BJ (cell line): Measurements from ENCODE around the gene DCUN1D3. TPM values are rescaled to one million over a fixed set of nuclear protein-coding genes. Genes with fewer than 3 reads are reported as not detected.

Source experiments
- CTCF ChIA-PET: fragments of 350-600 bp; formaldehyde crosslinking; extraction: SDS; loops from one replicate; lab custom pipeline; 2021; ENCODE audit warnings: antibody characterized with exemption, inconsistent platforms; lab: Yijun Ruan, JAX
- POLR2A ChIA-PET: fragments of 300-600 bp; sonication (Branson Sonifier 250); formaldehyde crosslinking; extraction: SDS; loops from one replicate; lab custom pipeline; 2021; ENCODE audit warnings: antibody characterized with exemption; lab: Charles Lee
- DNase-seq: peaks from one replicate; pipeline ENCODE4 v3.0.0-alpha.2; 2011; ENCODE audit warnings: low read depth
- H3K27me3 ChIP-seq: 2 replicates; pipeline ENCODE4 v1.6.0; 2011; ENCODE audit warnings: low read length; ENCODE audit not compliant: control insufficient read depth, insufficient read depth
- H3K36me3 ChIP-seq: 2 replicates; pipeline ENCODE4 v1.5.1; 2011; ENCODE audit warnings: low read length; ENCODE audit not compliant: control insufficient read depth, insufficient read depth
- H3K4me3 ChIP-seq: 2 replicates; pipeline ENCODE4 v1.5.1; 2011; ENCODE audit warnings: low read depth, mild to moderate bottlenecking, control low read depth, low read length
- polyA plus RNA-seq: library from polyadenylated mRNA; depleted of rRNA; stranded (reverse); fragments of >200 nt; gene quantifications from 2 replicates; pipeline ENCODE4 v1.2.3, GENCODE V29; 2011
- TF ChIP-seq, protein P1 (sequence below): IDR thresholded peaks from 2 replicates; pipeline ENCODE4 v1.5.1; 2011; ENCODE audit warnings: low read depth, mild to moderate bottlenecking, control low read depth, inconsistent platforms, low read length, moderate library complexity; ENCODE audit not compliant: insufficient read depth

Gene DCUN1D3
- polyA plus RNA-seq, 1 experiment = 10.9 TPM

GRCh38 chr16:20906341-20907255, 6.4 kb upstream of the DCUN1D3 start:
- POLR2A ChIA-PET = interaction anchor here (0.5 to 1.8 kb wide), 2 partner anchors 55 to 788 kb away, joined by 4 to 9 read pairs; no protein-coding TSS in a partner anchor
- Histone ChIP-seq H3K4me3 (no peak overlapping the region), H3K27me3 (no peaks in the 10 kb centered on the region), H3K36me3 (no peaks in the 10 kb centered on the region)
- DNase-seq = peak; percentile 93
- CTCF ChIA-PET = interaction anchor here (0.8 to 3.2 kb wide), 5 partner anchors 9 to 176 kb away, joined by 3 to 13 read pairs (median 3); no protein-coding TSS in a partner anchor
- TF ChIP-seq, protein P1, sequence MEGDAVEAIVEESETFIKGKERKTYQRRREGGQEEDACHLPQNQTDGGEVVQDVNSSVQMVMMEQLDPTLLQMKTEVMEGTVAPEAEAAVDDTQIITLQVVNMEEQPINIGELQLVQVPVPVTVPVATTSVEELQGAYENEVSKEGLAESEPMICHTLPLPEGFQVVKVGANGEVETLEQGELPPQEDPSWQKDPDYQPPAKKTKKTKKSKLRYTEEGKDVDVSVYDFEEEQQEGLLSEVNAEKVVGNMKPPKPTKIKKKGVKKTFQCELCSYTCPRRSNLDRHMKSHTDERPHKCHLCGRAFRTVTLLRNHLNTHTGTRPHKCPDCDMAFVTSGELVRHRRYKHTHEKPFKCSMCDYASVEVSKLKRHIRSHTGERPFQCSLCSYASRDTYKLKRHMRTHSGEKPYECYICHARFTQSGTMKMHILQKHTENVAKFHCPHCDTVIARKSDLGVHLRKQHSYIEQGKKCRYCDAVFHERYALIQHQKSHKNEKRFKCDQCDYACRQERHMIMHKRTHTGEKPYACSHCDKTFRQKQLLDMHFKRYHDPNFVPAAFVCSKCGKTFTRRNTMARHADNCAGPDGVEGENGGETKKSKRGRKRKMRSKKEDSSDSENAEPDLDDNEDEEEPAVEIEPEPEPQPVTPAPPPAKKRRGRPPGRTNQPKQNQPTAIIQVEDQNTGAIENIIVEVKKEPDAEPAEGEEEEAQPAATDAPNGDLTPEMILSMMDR = no peak

GRCh38 chr16:20905576-20905975, 5.4 kb upstream of the DCUN1D3 start:
- POLR2A ChIA-PET = no interaction called here
- no peaks in the 10 kb centered on the region for H3K27me3 ChIP-seq
- H3K36me3 ChIP-seq = no peaks in the 10 kb centered on the region
- no peak for DNase-seq
- TF ChIP-seq, protein P1 = no peak
- no peak overlapping the region for H3K4me3 ChIP-seq
- CTCF ChIA-PET = interaction anchor here (1.2 kb wide), 1 partner anchor 30 kb away, joined by 3 read pairs; no protein-coding TSS in a partner anchor

DNA sequence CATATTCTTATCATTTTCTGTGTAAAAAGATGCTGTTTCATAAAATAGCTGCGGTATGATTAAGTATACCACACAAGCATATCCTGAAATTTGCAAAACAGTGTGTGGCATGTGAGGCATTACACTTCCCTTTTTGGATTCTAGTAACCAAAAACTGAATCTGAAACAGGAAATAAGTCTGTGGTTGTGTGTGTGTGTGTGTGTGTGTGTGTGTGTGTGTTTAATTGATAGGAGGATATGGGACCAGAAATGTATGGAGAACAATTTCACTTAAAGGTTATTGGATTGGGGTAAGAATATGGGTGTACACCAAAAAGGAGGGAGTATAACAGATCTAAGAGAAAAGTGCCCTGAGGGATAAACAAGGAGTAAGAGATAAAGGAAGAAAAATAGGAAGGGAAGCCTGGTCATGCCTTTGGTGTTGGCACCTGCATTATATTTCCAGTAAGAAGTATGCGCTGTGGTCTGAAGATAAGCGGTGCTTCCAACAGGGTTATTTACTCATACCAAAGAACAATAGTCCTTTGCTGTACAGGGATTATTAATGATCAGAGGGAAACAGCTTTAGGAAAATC, 4.4 kb upstream of the DCUN1D3 start:
- Histone ChIP-seq H3K4me3 (no peak overlapping the region), H3K36me3 (no peaks in the 10 kb centered on the region), H3K27me3 (no peaks in the 10 kb centered on the region)
- ChIA-PET POLR2A (no interaction called here), CTCF (no interaction called here)
- DNase-seq = no peak
- TF ChIP-seq, protein P1 = no peak

- H3K36me3 ChIP-seq = no peaks in the 10 kb centered on the region
- no peaks in the 10 kb centered on the region for H3K27me3 ChIP-seq
- POLR2A ChIA-PET = interaction anchor here (0.5 kb wide), 1 partner anchor 1108 kb away, joined by 7 read pairs; no protein-coding TSS in a partner anchor
- H3K4me3 ChIP-seq = no peak overlapping the region
- TF ChIP-seq, protein P1 = no peak
- CTCF ChIA-PET = interaction anchor here (0.6 to 1.6 kb wide), 3 partner anchors 10 to 55 kb away, joined by 3 to 6 read pairs (median 3); no protein-coding TSS in a partner anchor
- no peak for DNase-seq
Measured at GRCh38 chr16:20903899-20904506, 3.8 kb upstream of the DCUN1D3 start.
